ENCODE measurements around the gene EFEMP2. TPM values are rescaled to one million over a fixed set of nuclear protein-coding genes. Genes with fewer than 3 reads are reported as not detected.
A peak's percentile ranks its signal among the peaks of the same experiment; 100 is the strongest.

The EFEMP2 gene
- total RNA-seq, 1 experiment from 2014 or later: 1.4 TPM

- H3K4me1 ChIP-seq: peaks cover 18% of the 10 kb centered on the region
- Mint-ChIP-seq H3K36me3 (ENCODE audit: insufficient read depth, unreplicated experiment) (peaks cover 68% of the 10 kb centered on the region), H3K9me3 (ENCODE audit: unreplicated experiment) (no peaks in the 10 kb centered on the region), H3K4me3 (ENCODE audit: unreplicated experiment) (no peak overlapping the region), H3K4me1 (ENCODE audit: low read depth, unreplicated experiment) (peaks cover 27% of the 10 kb centered on the region), H3K27me3 (ENCODE audit: insufficient read depth, unreplicated experiment) (no peaks in the 10 kb centered on the region), H3K27ac (ENCODE audit: unreplicated experiment) (no peak overlapping the region)
- H3K27me3 ChIP-seq (replicated peaks; ENCODE audit: control insufficient read depth, insufficient read depth, low read length): no peaks in the 10 kb centered on the region
- H3K36me3 ChIP-seq (ENCODE audit: control insufficient read depth, insufficient read depth, low read length): peaks cover 8% of the 10 kb centered on the region; the same call in 1 of the 2 replicates
- ChIA-PET CTCF (interaction anchor here (0.7 to 2.9 kb wide), 5 partner anchors 9 to 138 kb away, joined by 3 to 16 read pairs (median 4); partner anchors contain the start of genes CCDC85B, KAT5 and MUS81), POLR2A (interaction anchor here (0.6 to 1.8 kb wide), 2 partner anchors 8 to 35 kb away, joined by 3 to 6 read pairs; partner anchors contain the start of gene CFL1)
- BruUV-seq (replicated peaks): no TSS peak
- intact Hi-C loops (cut with micrococcal nuclease; ENCODE audit: unreplicated experiment): no loop called here
- TF ChIP-seq CTCF (IDR thresholded peaks at IDR 0.05; ENCODE audit: insufficient read depth in 1 of 2, low read depth in 1 of 2, low read length in 1 of 2, severe bottlenecking in 1 of 2, unreplicated experiment in 1 of 2): no peak
- no peak overlapping the region for H3K4me3 ChIP-seq (ENCODE audit: low read depth, low read length)
- 0 out of 2 replicates have a peak, but pooled peaks cover 3% of the 10 kb centered on the region for H3K9me3 ChIP-seq
- peak in 1 of 2 experiments; percentile 50 for DNase-seq
Measured at GRCh38 chr11:65850217-65851082, 22.1 kb downstream of the EFEMP2 start.

- no peak overlapping the region for H3K4me3 ChIP-seq (ENCODE audit: low read depth, low read length)
- BruUV-seq (replicated peaks): no TSS peak
- CTCF ChIA-PET: interaction anchor here (0.7 to 2.9 kb wide), 6 partner anchors 10 to 153 kb away, joined by 3 to 16 read pairs (median 4); partner anchors contain the start of genes BANF1, CCDC85B, EIF1AD and KAT5
Measured at GRCh38 chr11:65849771-65850216, 22.8 kb downstream of the EFEMP2 start.

More at GRCh38 chr11:65849771-65850216, 22.8 kb downstream of the EFEMP2 start:
- H3K4me3 Mint-ChIP-seq (ENCODE audit: unreplicated experiment): no peak overlapping the region
- peaks cover 20% of the 10 kb centered on the region for H3K4me1 ChIP-seq
- peak overlapping the region; percentile 59 for H3K27ac Mint-ChIP-seq (ENCODE audit: unreplicated experiment)
- POLR2A ChIA-PET: interaction anchor here (0.6 to 1.8 kb wide), 3 partner anchors 8 to 36 kb away, joined by 3 to 10 read pairs (median 6); partner anchors contain the start of gene CFL1
- DNase-seq: peak in 1 of 2 experiments; percentile 38
- H3K36me3 ChIP-seq (ENCODE audit: control insufficient read depth, insufficient read depth, low read length): peaks cover 7% of the 10 kb centered on the region; the same call in 1 of the 2 replicates
- H3K36me3 Mint-ChIP-seq (ENCODE audit: insufficient read depth, unreplicated experiment): peaks cover 62% of the 10 kb centered on the region
- H3K9me3 Mint-ChIP-seq (ENCODE audit: unreplicated experiment): no peaks in the 10 kb centered on the region
- H3K9me3 ChIP-seq: 0 out of 2 replicates have a peak, but pooled peaks cover 3% of the 10 kb centered on the region
- H3K27me3 ChIP-seq (replicated peaks; ENCODE audit: control insufficient read depth, insufficient read depth, low read length): no peaks in the 10 kb centered on the region
- H3K27me3 Mint-ChIP-seq (ENCODE audit: insufficient read depth, unreplicated experiment): no peaks in the 10 kb centered on the region
- intact Hi-C loops (cut with micrococcal nuclease; ENCODE audit: unreplicated experiment): no loop called here
- TF ChIP-seq CTCF (IDR thresholded peaks at IDR 0.05; ENCODE audit: insufficient read depth in 1 of 2, low read depth in 1 of 2, low read length in 1 of 2, severe bottlenecking in 1 of 2, unreplicated experiment in 1 of 2): no peak
- peaks cover 22% of the 10 kb centered on the region for H3K4me1 Mint-ChIP-seq (ENCODE audit: low read depth, unreplicated experiment)
